ENCODE data around the gene KIAA1671.

DNA sequence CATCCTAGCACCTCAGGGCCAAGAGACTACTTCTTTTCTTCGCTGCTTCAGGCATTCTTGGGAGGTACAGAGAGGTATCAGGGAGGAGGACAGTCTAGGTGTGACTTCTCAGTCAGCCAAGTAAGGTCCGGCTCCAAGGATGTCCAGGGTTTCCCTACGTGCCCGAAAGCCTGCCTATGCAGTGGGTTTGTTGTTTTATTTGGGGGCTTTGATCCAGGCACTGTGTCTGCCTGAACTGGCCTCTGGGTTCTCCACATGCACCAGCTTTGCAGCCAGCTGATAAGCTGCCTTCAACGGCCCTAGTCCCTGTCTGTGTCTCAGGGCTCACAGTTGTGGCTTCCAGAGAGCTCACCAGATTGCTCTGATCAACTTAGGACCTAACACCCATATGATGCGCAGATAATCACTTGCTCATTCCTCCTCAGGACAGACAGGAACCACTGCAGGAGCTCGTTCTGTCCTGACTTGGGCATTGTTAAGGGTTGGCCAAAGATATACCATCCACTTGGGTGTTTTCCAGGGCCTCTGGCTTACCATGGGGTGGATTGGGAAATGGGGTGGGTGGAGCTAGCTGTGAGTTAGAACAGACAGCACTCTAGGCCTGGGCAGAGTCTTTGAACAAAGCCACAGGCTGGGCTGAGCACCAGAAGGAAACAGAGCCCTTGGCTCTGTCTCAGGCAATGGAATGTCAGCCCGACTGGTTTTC, 201.6 kb downstream of the KIAA1671 start:
- TF ChIP-seq CTCF (IDR thresholded peaks at IDR 0.05) (no peak), POLR2A (IDR thresholded peaks at IDR 0.05) (no peak), POLR2AphosphoS5 (IDR thresholded peaks at IDR 0.05) (peak; percentile 10 to 49 (median 38)), EP300 (IDR thresholded peaks at IDR 0.05; ENCODE audit: low read depth) (no peak)

All from transverse colon (tissue), 4 donors.